ENCODE results near the gene TTC14. TPM values are rescaled to one million over a fixed set of nuclear protein-coding genes. Genes with fewer than 3 reads are reported as not detected.
"Not testable (repeated sequence)": the region's sequence is repeated elsewhere in the genome, so short reads cannot be mapped to it uniquely, and the experiment has no call there.

The TTC14 gene
- total RNA-seq, 4 donors from 2014 or later: 67.7 to 81.3 (median 71.4) TPM

GRCh38 chr3:180571831-180572598, 29.9 kb upstream of the TTC14 start:
- H3K9me3 ChIP-seq: no peaks in the 10 kb centered on the region
- DNase-seq: no peak
- H3K36me3 ChIP-seq: no peaks in the 10 kb centered on the region
- WGBS, 2 donors: 78 to 79% methylated on average over 6 of the region's 6 CpGs
- H3K4me3 ChIP-seq (replicated peaks in 1 of 3): no peak overlapping the region
- H3K4me1 ChIP-seq: no peaks in the 10 kb centered on the region
- H3K27me3 ChIP-seq: no peaks in the 10 kb centered on the region
- H3K27ac ChIP-seq: no peak overlapping the region
- intact Hi-C loops (cut with DNase I): no loop called here
- TF ChIP-seq, protein P1, sequence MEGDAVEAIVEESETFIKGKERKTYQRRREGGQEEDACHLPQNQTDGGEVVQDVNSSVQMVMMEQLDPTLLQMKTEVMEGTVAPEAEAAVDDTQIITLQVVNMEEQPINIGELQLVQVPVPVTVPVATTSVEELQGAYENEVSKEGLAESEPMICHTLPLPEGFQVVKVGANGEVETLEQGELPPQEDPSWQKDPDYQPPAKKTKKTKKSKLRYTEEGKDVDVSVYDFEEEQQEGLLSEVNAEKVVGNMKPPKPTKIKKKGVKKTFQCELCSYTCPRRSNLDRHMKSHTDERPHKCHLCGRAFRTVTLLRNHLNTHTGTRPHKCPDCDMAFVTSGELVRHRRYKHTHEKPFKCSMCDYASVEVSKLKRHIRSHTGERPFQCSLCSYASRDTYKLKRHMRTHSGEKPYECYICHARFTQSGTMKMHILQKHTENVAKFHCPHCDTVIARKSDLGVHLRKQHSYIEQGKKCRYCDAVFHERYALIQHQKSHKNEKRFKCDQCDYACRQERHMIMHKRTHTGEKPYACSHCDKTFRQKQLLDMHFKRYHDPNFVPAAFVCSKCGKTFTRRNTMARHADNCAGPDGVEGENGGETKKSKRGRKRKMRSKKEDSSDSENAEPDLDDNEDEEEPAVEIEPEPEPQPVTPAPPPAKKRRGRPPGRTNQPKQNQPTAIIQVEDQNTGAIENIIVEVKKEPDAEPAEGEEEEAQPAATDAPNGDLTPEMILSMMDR (IDR thresholded peaks at IDR 0.05): no peak
- no peak for TF ChIP-seq POLR2A (IDR thresholded peaks at IDR 0.05)

- intact Hi-C loops (cut with DNase I): no loop called here
- no peak overlapping the region for H3K4me3 ChIP-seq (replicated peaks in 1 of 3)
- H3K27ac ChIP-seq: no peak overlapping the region
- no peak for DNase-seq
- no peaks in the 10 kb centered on the region for H3K9me3 ChIP-seq
- no peaks in the 10 kb centered on the region for H3K36me3 ChIP-seq
- 37 to 41% methylated on average over 3 of the region's 3 CpGs for WGBS, 2 donors
- no peaks in the 10 kb centered on the region for H3K27me3 ChIP-seq
- H3K4me1 ChIP-seq: no peaks in the 10 kb centered on the region
- TF ChIP-seq, protein P1 (IDR thresholded peaks at IDR 0.05): no peak
- no peak for TF ChIP-seq POLR2A (IDR thresholded peaks at IDR 0.05)
Observed at GRCh38 chr3:180575571-180575970, 26.4 kb upstream of the TTC14 start.

DNA sequence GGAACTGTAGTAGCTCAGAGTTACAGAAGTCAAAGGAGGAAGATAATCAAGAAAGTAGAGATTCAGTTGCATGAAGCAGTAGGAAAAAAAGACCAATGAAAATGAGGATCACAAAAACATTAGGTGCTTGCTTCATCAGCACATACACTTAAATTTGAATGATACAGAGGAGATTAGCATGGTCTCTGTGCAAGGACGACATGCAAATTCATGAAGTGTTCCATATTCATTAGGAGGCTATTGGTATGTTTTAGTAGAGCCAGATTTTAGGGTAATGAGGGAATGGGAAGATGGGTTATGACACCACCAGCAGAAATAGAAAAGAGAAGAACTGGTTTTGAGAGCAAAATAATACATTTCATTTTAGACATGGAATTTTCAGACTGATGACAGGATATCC, 21.0 kb upstream of the TTC14 start:
- Histone ChIP-seq H3K27ac (no peak overlapping the region), H3K4me3 (replicated peaks in 1 of 3) (no peak overlapping the region), H3K4me1 (no peaks in the 10 kb centered on the region), H3K27me3 (no peaks in the 10 kb centered on the region), H3K36me3 (no peaks in the 10 kb centered on the region), H3K9me3 (no peaks in the 10 kb centered on the region)
- 65 to 76% methylated on average over 1 of the region's 1 CpG for WGBS, 2 donors
- intact Hi-C loops (cut with DNase I): no loop called here
- DNase-seq: no peak
- TF ChIP-seq, protein P1 (IDR thresholded peaks at IDR 0.05): no peak
- no peak for TF ChIP-seq POLR2A (IDR thresholded peaks at IDR 0.05)

GRCh38 chr3:180590396-180590795, 11.6 kb upstream of the TTC14 start:
- intact Hi-C loops (cut with DNase I): no loop called here
- WGBS, 2 donors: 93 to 94% methylated on average over 10 to 13 of the region's 23 CpGs
- H3K4me1 ChIP-seq: no peaks in the 10 kb centered on the region
- no peak overlapping the region for H3K27ac ChIP-seq
- H3K4me3 ChIP-seq (replicated peaks in 1 of 3): no peak overlapping the region
- H3K36me3 ChIP-seq: no peaks in the 10 kb centered on the region
- TF ChIP-seq, protein P1 (IDR thresholded peaks at IDR 0.05): no peak
- TF ChIP-seq POLR2A (IDR thresholded peaks at IDR 0.05): no peak
- H3K9me3 ChIP-seq: no peaks in the 10 kb centered on the region
- H3K27me3 ChIP-seq: no peaks in the 10 kb centered on the region
- DNase-seq: no peak

GRCh38 chr3:180593631-180594030, 8.3 kb upstream of the TTC14 start:
- DNase-seq; H3K27me3 ChIP-seq; H3K27ac ChIP-seq; H3K4me1 ChIP-seq; H3K36me3 ChIP-seq; intact Hi-C loops (cut with DNase I); H3K9me3 ChIP-seq; H3K4me3 ChIP-seq (replicated peaks in 1 of 3): not testable (repeated sequence)
- WGBS, 2 donors: 93 to 94% methylated on average over 7 of the region's 7 CpGs

All from thyroid gland (tissue), 4 donors.